CD4-positive, alpha-beta T cell treated with Interferon alpha-2 for 1 hour (primary cell): ENCODE results near the gene ATP6AP1.

Experiments
- DNase-seq, 2 donors: peaks; one replicate each; pipeline ENCODE4 v3.0.0-alpha.2; 2020 to 2022

The ATP6AP1 gene

GRCh38 chrX:154430916-154431315, 2.4 kb downstream of the ATP6AP1 start:
- DNase-seq, result peak in 1 of 2 donors; percentile 22

GRCh38 chrX:154431341-154431740, 2.9 kb downstream of the ATP6AP1 start:
- DNase-seq, result no peak

- DNase-seq, result no peak
These were observed 3.7 kb downstream of the ATP6AP1 start for GRCh38 chrX:154432210-154432609.

- DNase-seq, result no peak
These were observed 5.1 kb downstream of the ATP6AP1 start for GRCh38 chrX:154433605-154434004.

GRCh38 chrX:154434394-154435168, 6.1 kb downstream of the ATP6AP1 start:
- DNase-seq, result no peak

- DNase-seq, result no peak
These were observed 6.8 kb downstream of the ATP6AP1 start for GRCh38 chrX:154435171-154435733.

- peak; percentile 51 to 77 for DNase-seq
These were observed 8.0 kb downstream of the ATP6AP1 start for GRCh38 chrX:154436374-154436982.

- DNase-seq, result peak; percentile 46 to 73
These were observed 8.7 kb downstream of the ATP6AP1 start, which contains the start of gene GDI1 for GRCh38 chrX:154436983-154437752. TSS of gene GDI1 (plus strand) at chrX:154437154. CDS start at chrX:154437255, 101 bp downstream.

- DNase-seq, result no peak
These were observed 9.8 kb downstream of the ATP6AP1 start for GRCh38 chrX:154437971-154438893.

- DNase-seq, result no peak
These were observed 11.4 kb downstream of the ATP6AP1 start for GRCh38 chrX:154439841-154440240.

- no peak for DNase-seq
These were observed 12.3 kb downstream of the ATP6AP1 start for GRCh38 chrX:154440623-154441357.

GRCh38 chrX:154441564-154441963, 13.1 kb downstream of the ATP6AP1 start:
- peak in 1 of 2 donors; percentile 37 for DNase-seq

GRCh38 chrX:154441984-154442707, 13.7 kb downstream of the ATP6AP1 start:
- DNase-seq, result no peak

- no peak for DNase-seq
These were observed 15.0 kb downstream of the ATP6AP1 start for GRCh38 chrX:154443479-154443910.

GRCh38 chrX:154443992-154444754, 15.7 kb downstream of the ATP6AP1 start, which contains the start of gene FAM50A:
TSS of gene FAM50A (plus strand) at chrX:154444141. CDS start at chrX:154444236, 95 bp downstream.
- peak; percentile 67 to 75 for DNase-seq

GRCh38 chrX:154444755-154445246, 16.3 kb downstream of the ATP6AP1 start:
- DNase-seq, result no peak

- DNase-seq, result no peak
These were observed 17.3 kb downstream of the ATP6AP1 start for GRCh38 chrX:154445776-154446175.

- no peak for DNase-seq
These were observed 18.0 kb downstream of the ATP6AP1 start for GRCh38 chrX:154446430-154446829.

- no peak for DNase-seq
These were observed 20.0 kb downstream of the ATP6AP1 start for GRCh38 chrX:154448484-154448883.
